ENCODE measurements around the gene PCDH1.

- TF ChIP-seq, protein P1, sequence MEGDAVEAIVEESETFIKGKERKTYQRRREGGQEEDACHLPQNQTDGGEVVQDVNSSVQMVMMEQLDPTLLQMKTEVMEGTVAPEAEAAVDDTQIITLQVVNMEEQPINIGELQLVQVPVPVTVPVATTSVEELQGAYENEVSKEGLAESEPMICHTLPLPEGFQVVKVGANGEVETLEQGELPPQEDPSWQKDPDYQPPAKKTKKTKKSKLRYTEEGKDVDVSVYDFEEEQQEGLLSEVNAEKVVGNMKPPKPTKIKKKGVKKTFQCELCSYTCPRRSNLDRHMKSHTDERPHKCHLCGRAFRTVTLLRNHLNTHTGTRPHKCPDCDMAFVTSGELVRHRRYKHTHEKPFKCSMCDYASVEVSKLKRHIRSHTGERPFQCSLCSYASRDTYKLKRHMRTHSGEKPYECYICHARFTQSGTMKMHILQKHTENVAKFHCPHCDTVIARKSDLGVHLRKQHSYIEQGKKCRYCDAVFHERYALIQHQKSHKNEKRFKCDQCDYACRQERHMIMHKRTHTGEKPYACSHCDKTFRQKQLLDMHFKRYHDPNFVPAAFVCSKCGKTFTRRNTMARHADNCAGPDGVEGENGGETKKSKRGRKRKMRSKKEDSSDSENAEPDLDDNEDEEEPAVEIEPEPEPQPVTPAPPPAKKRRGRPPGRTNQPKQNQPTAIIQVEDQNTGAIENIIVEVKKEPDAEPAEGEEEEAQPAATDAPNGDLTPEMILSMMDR (IDR thresholded peaks at IDR 0.05; ENCODE audit: low read depth, low read length): no peak
- no peak for TF ChIP-seq POLR2A (IDR thresholded peaks at IDR 0.05; ENCODE audit: extremely low read depth, insufficient read length)
Observed at GRCh38 chr5:141920771-141921170, 42.6 kb upstream of the PCDH1 start.
